ENCODE data around the gene ZNF770.

Gene ZNF770

GRCh38 chr15:34969340-34970097 lies 18.6 kb downstream of the ZNF770 start, which contains the start of gene AQR (continued):
- TF ChIP-seq HOXA7 (CRISPR knock-in tag; IDR thresholded peaks at IDR 0.05; ENCODE audit: borderline replicate concordance) (no peak), ZFP3 (tag by site-specific recombination; IDR thresholded peaks at IDR 0.05; ENCODE audit: low read depth) (no peak), ELK4 (IDR thresholded peaks at IDR 0.05; ENCODE audit: borderline replicate concordance, low read depth, low read length) (no peak), ZNF140 (tag by site-specific recombination; IDR thresholded peaks at IDR 0.05) (peak; percentile 22; the same call in 1 of the 2 replicates), EGR2 (tag by site-specific recombination; IDR thresholded peaks at IDR 0.05; ENCODE audit: low read depth) (no peak), TSHZ1 (tag by site-specific recombination; IDR thresholded peaks at IDR 0.05; ENCODE audit: borderline replicate concordance) (no peak), ZNF510 (tag by site-specific recombination; IDR thresholded peaks at IDR 0.05; ENCODE audit: insufficient replicate concordance) (no peak), OVOL3 (tag by site-specific recombination; IDR thresholded peaks at IDR 0.05) (no peak), ZNF37A (tag by site-specific recombination; IDR thresholded peaks at IDR 0.05) (no peak), SP2 (tag by site-specific recombination; IDR thresholded peaks at IDR 0.05) (peak; percentile 65), ZNF692 (tag by site-specific recombination; IDR thresholded peaks at IDR 0.05) (peak; percentile 71; the same call in 1 of the 2 replicates), KLF16 (tag by site-specific recombination; IDR thresholded peaks at IDR 0.05) (0 out of 2 replicates have a peak, but pooled peaks have one; percentile 57), ZXDB (tag by site-specific recombination; IDR thresholded peaks at IDR 0.05) (peak; percentile 85), ZNF157 (tag by site-specific recombination; IDR thresholded peaks at IDR 0.05) (no peak), ZNF423 (tag by site-specific recombination; IDR thresholded peaks at IDR 0.05) (no peak), ZNF18 (tag by site-specific recombination; IDR thresholded peaks at IDR 0.05) (no peak), ZNF830 (tag by site-specific recombination; IDR thresholded peaks at IDR 0.05; ENCODE audit: low read depth) (no peak), ZBTB26 (tag by site-specific recombination; optimal IDR thresholded peaks at IDR 0.05) (peak; percentile 23)
